Activated gamma-delta T cell (primary cell): ENCODE results near the gene NGRN.

Experiments used
- DNase-seq: peaks from one replicate; lab custom pipeline; 2025; lab: John Stamatoyannopoulos, UW

The NGRN gene

DNA sequence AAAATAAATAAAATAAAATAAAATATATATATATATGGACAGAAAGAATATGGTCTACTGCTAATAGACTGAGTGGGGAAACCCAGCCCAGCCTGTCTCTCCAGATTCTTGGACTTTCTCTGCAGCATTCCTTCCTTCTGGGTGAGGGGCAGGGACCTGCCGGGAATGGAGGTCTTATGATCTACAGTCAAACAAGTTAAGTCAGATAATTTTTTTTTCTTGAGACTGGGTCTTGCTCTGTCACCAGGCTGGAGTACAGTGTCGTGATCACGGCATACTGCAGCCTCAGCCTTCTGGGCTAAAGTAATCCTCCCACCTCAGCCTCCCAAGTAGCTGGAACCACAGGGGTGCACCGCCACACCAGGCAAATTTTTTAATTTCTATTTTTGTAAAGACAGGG lies 53.1 kb downstream of the NGRN start:
- no peak for DNase-seq

DNA sequence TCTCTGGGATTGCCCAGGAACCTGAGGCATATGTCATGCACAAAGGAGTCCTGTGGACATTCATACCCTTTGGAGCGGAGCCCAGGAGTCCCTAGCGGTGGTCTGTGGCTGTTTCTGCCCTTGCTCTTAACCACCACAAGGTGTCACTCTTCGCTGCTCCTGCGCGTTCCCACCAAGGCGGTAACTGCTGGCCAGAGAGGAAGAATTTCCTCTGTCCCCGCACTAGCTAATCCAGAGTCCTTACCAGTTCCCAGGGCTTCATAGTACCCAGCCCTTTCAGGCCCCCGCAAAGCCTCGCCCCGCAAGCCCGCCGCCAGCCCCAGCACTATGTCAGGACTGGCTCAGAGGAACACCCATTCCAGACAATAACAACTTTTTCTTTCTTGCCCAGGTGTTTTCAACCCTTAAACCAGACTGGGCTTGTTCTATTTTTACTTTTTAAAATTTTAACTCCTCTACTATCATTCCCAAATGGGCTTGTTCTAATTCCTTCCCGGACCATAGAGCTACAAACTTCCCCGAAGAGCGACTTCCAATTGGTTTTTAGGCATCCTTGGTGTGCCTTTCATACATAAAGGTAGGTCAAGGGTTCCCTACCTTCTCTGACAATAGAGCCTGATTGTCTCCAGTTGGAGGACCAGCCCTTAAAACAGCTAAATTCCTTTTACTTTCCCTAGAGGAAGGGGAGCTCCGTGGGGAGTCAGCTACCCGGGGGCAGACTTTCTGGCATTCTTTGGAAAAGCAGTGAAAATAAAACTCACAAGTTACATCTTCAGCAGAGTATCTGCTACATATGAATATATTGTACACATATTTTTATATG lies 54.8 kb downstream of the NGRN start:
- DNase-seq = no peak

DNA sequence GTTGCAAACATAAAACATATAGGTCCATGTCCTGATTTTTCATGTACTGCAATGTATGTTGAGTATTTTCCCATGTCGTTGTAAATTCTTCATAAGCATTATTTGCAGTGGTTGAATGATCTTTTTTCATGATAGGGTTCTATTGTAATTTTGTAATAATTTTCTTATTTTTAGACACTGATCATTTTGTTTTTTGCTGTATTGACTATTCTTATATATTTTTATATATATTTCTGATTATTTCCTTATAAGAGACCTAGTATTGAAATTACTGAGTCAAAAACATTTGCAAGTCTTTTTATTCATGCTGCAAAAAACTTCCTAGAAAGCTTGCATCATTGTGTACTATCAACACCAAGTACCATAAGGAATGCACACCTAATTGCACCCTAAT lies 55.4 kb downstream of the NGRN start:
- no peak for DNase-seq
